K562 (cell line): ENCODE results near the gene SPDYE6. TPM values are rescaled to one million over a fixed set of nuclear protein-coding genes. Genes with fewer than 3 reads are reported as not detected.
"Not testable (repeated sequence)": the region's sequence is repeated elsewhere in the genome, so short reads cannot be mapped to it uniquely, and the experiment has no call there.

Experiments
- ATAC-seq: fragments of 200-7000 bp; cut with Tn5 transposase; 3 replicates; pipeline ENCODE4 v1.9.1; 2020; ENCODE audit warnings: moderate library complexity
- BruUV-seq: library from RNA; stranded (reverse); fragments of 400-500 nt; replicated peaks from 2 replicates; lab custom pipeline; 2021; lab: Mats Ljungman, UMichigan
- CTCF ChIA-PET: fragments of 300-600 bp; formaldehyde crosslinking; extraction: SDS; loops from one replicate; lab custom pipeline; 2021; ENCODE audit warnings: low intra/inter-chr PET ratio; lab: Yijun Ruan, JAX
- POLR2A ChIA-PET: fragments of 300-600, 350-650 bp; sonication (Branson Sonifier 250); formaldehyde crosslinking; extraction: SDS; loops from one replicate; lab custom pipeline; 2021; ENCODE audit warnings: antibody characterized with exemption, inconsistent platforms; lab: Yijun Ruan, JAX
- DNase-seq, 4 experiments: peaks; one replicate each; pipeline versions ENCODE4 v3.0.0 to v3.0.0-alpha.2; 2011 to 2018; ENCODE audit warnings: low spot score in 3 of 4, mixed read lengths in 3 of 4; ENCODE audit errors: extremely low read depth in 1 of 4
- FAIRE-seq: peaks from 2 replicates; lab custom pipeline; 2011; peaks lifted over from hg19 to GRCh38; lab: Jason Lieb, UNC
- H2AFZ ChIP-seq: 2 replicates; pipeline ENCODE4 v1.6.0; 2011; ENCODE audit warnings: low read depth, low read length, control low read depth, inconsistent platforms
- H3K27ac ChIP-seq: fragments of 200-600 bp; 3 replicates; pipeline ENCODE4 v1.8.0; 2011; ENCODE audit warnings: low read depth, mild to moderate bottlenecking, control low read depth, inconsistent platforms, low read length, moderate library complexity, mixed read lengths; ENCODE audit errors: extremely low read depth
- H3K27me3 ChIP-seq, 2 experiments: fragments of 300-600 bp in 1 of 2; 2 replicates in 1 of 2; 3 replicates in 1 of 2; pipeline versions ENCODE4 v1.6.0 to v1.8.0; 2011; ENCODE audit warnings: inconsistent platforms in 2 of 2, low read length in 2 of 2, mild to moderate bottlenecking in 1 of 2, mixed read lengths in 1 of 2, moderate library complexity in 1 of 2; ENCODE audit not compliant: control insufficient read depth in 2 of 2, insufficient read depth in 2 of 2
- H3K36me3 ChIP-seq: fragments of 300-600 bp; 3 replicates; pipeline ENCODE4 v1.8.0; 2011; ENCODE audit warnings: mild to moderate bottlenecking, low read length, inconsistent platforms; ENCODE audit not compliant: control insufficient read depth, insufficient read depth
- H3K4me1 ChIP-seq, 2 experiments: fragments of 200-600 bp in 1 of 2; replicated peaks in 1 of 2; 2 replicates in 1 of 2; 3 replicates in 1 of 2; pipeline versions ENCODE4 v1.5.1 to v1.8.0; 2011; ENCODE audit warnings: inconsistent platforms in 2 of 2, low read length in 2 of 2, mild to moderate bottlenecking in 1 of 2, mixed read lengths in 1 of 2, moderate library complexity in 1 of 2; ENCODE audit not compliant: control insufficient read depth in 2 of 2, insufficient read depth in 2 of 2
- H3K4me2 ChIP-seq: 2 replicates; pipeline ENCODE4 v1.6.1; 2011; ENCODE audit warnings: low read length, control low read depth, inconsistent platforms, mixed read lengths; ENCODE audit not compliant: insufficient read depth
- H3K4me3 ChIP-seq: fragments of 200-600 bp; sonication (generic), shearing (Covaris generic); 2 replicates; pipeline ENCODE4 v1.5.1; 2016; ENCODE audit warnings: control low read depth, inconsistent platforms
- H3K79me2 ChIP-seq: fragments of 200-600 bp; 3 replicates; pipeline ENCODE4 v1.8.0; 2011; ENCODE audit warnings: low read length, inconsistent platforms; ENCODE audit not compliant: control insufficient read depth, insufficient read depth
- H3K9ac ChIP-seq, 2 experiments: 2 replicates each; pipeline versions ENCODE4 v1.6.0 to v1.6.1; 2011; ENCODE audit warnings: low read depth in 2 of 2, low read length in 2 of 2, control low read depth in 1 of 2, inconsistent platforms in 1 of 2, mild to moderate bottlenecking in 1 of 2, mixed read lengths in 1 of 2; ENCODE audit not compliant: insufficient read depth in 1 of 2
- H3K9me1 ChIP-seq: one replicate; pipeline ENCODE4 v1.6.0; 2011; ENCODE audit warnings: inconsistent platforms, mild to moderate bottlenecking, low read length, moderate library complexity; ENCODE audit not compliant: control insufficient read depth, insufficient read depth
- H3K9me3 ChIP-seq: replicated peaks from 2 replicates; pipeline ENCODE4 v1.5.1; 2011; ENCODE audit warnings: low read depth, low read length, inconsistent platforms; ENCODE audit not compliant: control insufficient read depth, insufficient read depth
- H4K20me1 ChIP-seq: replicated peaks from 2 replicates; pipeline ENCODE4 v1.6.1; 2011; ENCODE audit warnings: low read length, inconsistent platforms, mixed read lengths; ENCODE audit not compliant: control insufficient read depth, insufficient read depth
- CXXC5 ChIP-seq: fragments of 250-450 bp; sonication (Bioruptor Pico); IDR thresholded peaks from 2 replicates; pipeline ENCODE4 v1.8.0; 2022; ENCODE audit warnings: inconsistent platforms, mild to moderate bottlenecking, moderate library complexity
- E2F6 ChIP-seq, 2 experiments: IDR thresholded peaks; 2 replicates each; pipeline ENCODE4 v1.6.1; 2011; ENCODE audit warnings: borderline replicate concordance in 1 of 2, control low read depth in 1 of 2, low read depth in 1 of 2, low read length in 1 of 2, mild to moderate bottlenecking in 1 of 2, mixed read lengths in 1 of 2, moderate library complexity in 1 of 2; ENCODE audit not compliant: insufficient read depth in 1 of 2, insufficient read length in 1 of 2, poor library complexity in 1 of 2, severe bottlenecking in 1 of 2; ENCODE audit errors: extremely low read depth in 1 of 2
- FOXK2 ChIP-seq, 2 experiments: fragments of 450-650 bp; IDR thresholded peaks in 1 of 2; conservative IDR thresholded peaks in 1 of 2; 2 replicates each; pipeline ENCODE4 v1.6.1; 2016; ENCODE audit warnings: low read depth in 2 of 2, mild to moderate bottlenecking in 1 of 2
- FOXM1 ChIP-seq, 2 experiments: fragments of 450-650 bp in 1 of 2; sonication (generic) in 1 of 2; formaldehyde crosslinking in 1 of 2; IDR thresholded peaks; 2 replicates each; pipeline versions ENCODE4 v1.6.1 to v1.9.0; 2017 to 2022; ENCODE audit warnings: low read depth in 2 of 2, mild to moderate bottlenecking in 2 of 2, missing genetic modification reagents in 1 of 2, moderate library complexity in 1 of 2
- GABPB1 ChIP-seq: sonication (generic); formaldehyde crosslinking; IDR thresholded peaks from 2 replicates; pipeline ENCODE4 v1.8.0; 2022; ENCODE audit warnings: mild to moderate bottlenecking, missing genetic modification reagents
- KLF1 ChIP-seq: fragments of 450-650 bp; IDR thresholded peaks from 2 replicates; pipeline ENCODE4 v1.6.1; 2016; ENCODE audit warnings: missing genetic modification characterization, missing compliant biosample characterization
- NFIC ChIP-seq: fragments of 450-650 bp; IDR thresholded peaks from 2 replicates; pipeline ENCODE4 v1.6.1; 2017; ENCODE audit warnings: mild to moderate bottlenecking, inconsistent platforms
- NONO ChIP-seq, 2 experiments: fragments of 200-400 bp in 1 of 2; fragments of 450-650 bp in 1 of 2; formaldehyde crosslinking in 1 of 2; IDR thresholded peaks; 2 replicates each; pipeline ENCODE4 v1.6.1; 2017; ENCODE audit warnings: low read depth in 2 of 2, mild to moderate bottlenecking in 2 of 2, moderate library complexity in 2 of 2, low read length in 1 of 2
- POLR2B ChIP-seq: fragments of 450-650 bp; IDR thresholded peaks from 2 replicates; pipeline ENCODE4 v1.6.1; 2018; ENCODE audit warnings: low read depth; ENCODE audit not compliant: partially characterized antibody
- RBM25 ChIP-seq: fragments of 200-400 bp; formaldehyde crosslinking; IDR thresholded peaks from 2 replicates; pipeline ENCODE4 v1.6.1; 2018; ENCODE audit warnings: low read length, low read depth, moderate library complexity; ENCODE audit not compliant: severe bottlenecking
- WGBS: fragments of 100-300 bp; shearing (Covaris generic); methylation state at CpG from one replicate; pipeline ENCODE4 v1.1.6; 2016; ENCODE audit warnings: low coverage, mixed read lengths; ENCODE audit not compliant: insufficient coverage; ENCODE audit errors: missing lambda C conversion rate; 5-methylcytosine and 5-hydroxymethylcytosine counted together
- in situ Hi-C: fragments of 300-500 bp; cut with MboI; formaldehyde crosslinking; loops from 4 replicates; pipeline ENCODE4 v1.15.0; 2018; ENCODE audit warnings: inconsistent platforms, mixed read lengths
- intact Hi-C: fragments of 100-400 bp; cut with micrococcal nuclease; formaldehyde crosslinking; loops from 2 replicates; pipeline ENCODE4 v1.14.2; 2022
- polyA plus RNA-seq, 8 experiments: library from polyadenylated mRNA; depleted of rRNA in 4 of 8; stranded (reverse) in 5 of 8; unstranded in 3 of 8; fragments of >200 nt; fragmentation: Nextera tagmentation in 2 of 8; fragmentation: Illumina TruSeq in 1 of 8; extraction: Ambion mirVana in 2 of 8; extraction: Trizol in 1 of 8; gene quantifications; 2 replicates each; pipeline versions ENCODE4 v1.2.1 to v1.2.3, GENCODE V29; 2011 to 2014; ENCODE audit warnings: inconsistent platforms in 1 of 8, missing spikeins in 1 of 8
- total RNA-seq, 7 experiments: library from RNA; depleted of rRNA in 6 of 7; stranded (reverse); fragments of >200 nt in 6 of 7; fragmentation: Illumina TruSeq in 2 of 7; extraction: Trizol in 2 of 7; gene quantifications; 2 replicates each; pipeline versions ENCODE4 v1.2.1 to v1.2.3, GENCODE V29; 2011 to 2021; ENCODE audit warnings: low replicate concordance in 1 of 7
- TF ChIP-seq, protein P1 (sequence below): fragments of 250-450 bp; sonication (Bioruptor Pico); IDR thresholded peaks from 2 replicates; pipeline ENCODE4 v1.4.0; 2020

Gene SPDYE6
- total and polyA plus RNA-seq, 9 of the 15 experiments (the other 6 are each of a cell fraction or from before 2014, with no cell fraction given) = 0.24 to 0.35 TPM; not detected in 7

- POLR2A ChIA-PET = interaction anchor here (0.6 to 1.0 kb wide), 2 partner anchors 33 to 1474 kb away, joined by 3 read pairs; partner anchors contain the start of gene UFSP1
- DNase-seq = peak; percentile 88 to 100 (median 91)
- intact Hi-C loops; H4K20me1 ChIP-seq; in situ Hi-C loops; BruUV-seq; CTCF ChIA-PET; H3K4me1 ChIP-seq; H3K9me3 ChIP-seq; H3K27me3 ChIP-seq; H3K9me1 ChIP-seq; TF ChIP-seq FOXM1 (CRISPR knock-in tag; IDR thresholded peaks at IDR 0.05; ENCODE audit: low read depth): not testable (repeated sequence)
- peak; percentile 40 for FAIRE-seq
- under 1% methylated on average over 53 of the region's 76 CpGs for WGBS
- Histone ChIP-seq H3K4me3 (peak overlapping the region; percentile 64), H3K27ac (peak overlapping the region; percentile 66), H3K36me3 (peaks cover 16% of the 10 kb centered on the region; the same call in 2 of the 3 replicates), H2AFZ (peak overlapping the region; percentile 88), H3K4me2 (peak overlapping the region; percentile 70), H3K79me2 (peaks cover 30% of the 10 kb centered on the region), H3K9ac (peak overlapping the region; percentile 73 to 92)
- peak; percentile 100 for ATAC-seq
- TF ChIP-seq, protein P1, sequence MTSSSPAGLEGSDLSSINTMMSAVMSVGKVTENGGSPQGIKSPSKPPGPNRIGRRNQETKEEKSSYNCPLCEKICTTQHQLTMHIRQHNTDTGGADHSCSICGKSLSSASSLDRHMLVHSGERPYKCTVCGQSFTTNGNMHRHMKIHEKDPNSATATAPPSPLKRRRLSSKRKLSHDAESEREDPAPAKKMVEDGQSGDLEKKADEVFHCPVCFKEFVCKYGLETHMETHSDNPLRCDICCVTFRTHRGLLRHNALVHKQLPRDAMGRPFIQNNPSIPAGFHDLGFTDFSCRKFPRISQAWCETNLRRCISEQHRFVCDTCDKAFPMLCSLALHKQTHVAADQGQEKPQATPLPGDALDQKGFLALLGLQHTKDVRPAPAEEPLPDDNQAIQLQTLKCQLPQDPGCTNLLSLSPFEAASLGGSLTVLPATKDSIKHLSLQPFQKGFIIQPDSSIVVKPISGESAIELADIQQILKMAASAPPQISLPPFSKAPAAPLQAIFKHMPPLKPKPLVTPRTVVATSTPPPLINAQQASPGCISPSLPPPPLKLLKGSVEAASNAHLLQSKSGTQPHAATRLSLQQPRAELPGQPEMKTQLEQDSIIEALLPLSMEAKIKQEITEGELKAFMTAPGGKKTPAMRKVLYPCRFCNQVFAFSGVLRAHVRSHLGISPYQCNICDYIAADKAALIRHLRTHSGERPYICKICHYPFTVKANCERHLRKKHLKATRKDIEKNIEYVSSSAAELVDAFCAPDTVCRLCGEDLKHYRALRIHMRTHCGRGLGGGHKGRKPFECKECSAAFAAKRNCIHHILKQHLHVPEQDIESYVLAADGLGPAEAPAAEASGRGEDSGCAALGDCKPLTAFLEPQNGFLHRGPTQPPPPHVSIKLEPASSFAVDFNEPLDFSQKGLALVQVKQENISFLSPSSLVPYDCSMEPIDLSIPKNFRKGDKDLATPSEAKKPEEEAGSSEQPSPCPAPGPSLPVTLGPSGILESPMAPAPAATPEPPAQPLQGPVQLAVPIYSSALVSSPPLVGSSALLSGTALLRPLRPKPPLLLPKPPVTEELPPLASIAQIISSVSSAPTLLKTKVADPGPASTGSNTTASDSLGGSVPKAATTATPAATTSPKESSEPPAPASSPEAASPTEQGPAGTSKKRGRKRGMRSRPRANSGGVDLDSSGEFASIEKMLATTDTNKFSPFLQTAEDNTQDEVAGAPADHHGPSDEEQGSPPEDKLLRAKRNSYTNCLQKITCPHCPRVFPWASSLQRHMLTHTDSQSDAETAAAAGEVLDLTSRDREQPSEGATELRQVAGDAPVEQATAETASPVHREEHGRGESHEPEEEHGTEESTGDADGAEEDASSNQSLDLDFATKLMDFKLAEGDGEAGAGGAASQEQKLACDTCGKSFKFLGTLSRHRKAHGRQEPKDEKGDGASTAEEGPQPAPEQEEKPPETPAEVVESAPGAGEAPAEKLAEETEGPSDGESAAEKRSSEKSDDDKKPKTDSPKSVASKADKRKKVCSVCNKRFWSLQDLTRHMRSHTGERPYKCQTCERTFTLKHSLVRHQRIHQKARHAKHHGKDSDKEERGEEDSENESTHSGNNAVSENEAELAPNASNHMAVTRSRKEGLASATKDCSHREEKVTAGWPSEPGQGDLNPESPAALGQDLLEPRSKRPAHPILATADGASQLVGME (CRISPR knock-in tag) = peak; percentile 75; the same call in 1 of the 2 replicates
- TF ChIP-seq NONO (IDR thresholded peaks at IDR 0.05; ENCODE audit: low read depth in 2 of 2, low read length in 1 of 2) (peak in 1 of 2 experiments; percentile 43; a peak in 1 of 4 replicates), FOXK2 (conservative IDR thresholded peaks at IDR 0.05 in 1 of 2, IDR thresholded peaks at IDR 0.05 in 1 of 2; ENCODE audit: low read depth in 2 of 2) (peak; percentile 40 to 59; a peak in 2 of 4 replicates), NFIC (peak; percentile 12; the same call in 1 of the 2 replicates), RBM25 (peak; percentile 20), CXXC5 (CRISPR knock-in tag) (peak; percentile 91), E2F6 (IDR thresholded peaks at IDR 0.05; ENCODE audit: borderline replicate concordance in 1 of 2, extremely low read depth in 1 of 2, insufficient read depth in 1 of 2, insufficient read length in 1 of 2, low read depth in 1 of 2, low read length in 1 of 2, poor library complexity in 1 of 2, severe bottlenecking in 1 of 2) (peak; percentile 41 to 67), GABPB1 (CRISPR knock-in tag) (peak; percentile 97), FOXM1 (IDR thresholded peaks at IDR 0.05; ENCODE audit: low read depth) (peak; percentile 68), KLF1 (tag) (peak; percentile 61; the same call in 1 of the 2 replicates), POLR2B (peak; percentile 89)
Observed at GRCh38 chr7:102363549-102364393, 7.5 kb upstream of the SPDYE6 start.
